HL-60 (cell line): Measurements from ENCODE around the gene TIFAB.

ENCODE experiments used
- DNase-seq, 2 experiments: peaks; one replicate each; pipeline ENCODE4 v3.0.0-alpha.2; 2010 to 2020; ENCODE audit warnings: low read depth in 1 of 2, low spot score in 1 of 2
- H3K27ac ChIP-seq: fragments of 250-450 bp; sonication (Bioruptor Pico); replicated peaks from 2 replicates; pipeline ENCODE4 v1.5.1; 2020; ENCODE audit warnings: mild to moderate bottlenecking, moderate library complexity
- H3K27me3 ChIP-seq: fragments of 250-450 bp; sonication (Bioruptor Pico); 2 replicates; pipeline ENCODE4 v1.5.1; 2021; ENCODE audit warnings: mild to moderate bottlenecking, moderate library complexity; ENCODE audit not compliant: insufficient read depth, poor library complexity, severe bottlenecking
- H3K4me3 ChIP-seq: replicated peaks from 2 replicates; pipeline ENCODE4 v1.5.1; 2011; ENCODE audit warnings: mild to moderate bottlenecking, control low read depth, low read length; ENCODE audit not compliant: insufficient read depth
- CTCF ChIP-seq: IDR thresholded peaks from one replicate; pipeline ENCODE4 v1.5.1; 2011; ENCODE audit warnings: low read length, control low read depth, inconsistent platforms; ENCODE audit not compliant: insufficient read depth
- GABPA ChIP-seq: IDR thresholded peaks from 2 replicates; pipeline ENCODE4 v1.6.1; 2012; ENCODE audit warnings: low read depth
- POLR2AphosphoS5 ChIP-seq: IDR thresholded peaks from 2 replicates; pipeline ENCODE4 v1.6.1; 2012; ENCODE audit warnings: low read depth
- REST ChIP-seq: IDR thresholded peaks from 2 replicates; pipeline ENCODE4 v1.6.1; 2012; ENCODE audit warnings: low read depth; ENCODE audit not compliant: insufficient replicate concordance
- SPI1 ChIP-seq: IDR thresholded peaks from 2 replicates; pipeline ENCODE4 v1.6.1; 2012; ENCODE audit warnings: low read depth, mild to moderate bottlenecking, borderline replicate concordance

The TIFAB gene

GRCh38 chr5:135469911-135470310 is 17.8 kb upstream of the TIFAB start:
- Histone ChIP-seq H3K4me3 (no peak overlapping the region), H3K27me3 (no peaks in the 10 kb centered on the region), H3K27ac (no peak overlapping the region)
- no peak for DNase-seq
- no peak for TF ChIP-seq POLR2AphosphoS5
- TF ChIP-seq SPI1 = no peak
- TF ChIP-seq REST = no peak

- no peaks in the 10 kb centered on the region for H3K27me3 ChIP-seq
- TF ChIP-seq REST (no peak), POLR2AphosphoS5 (no peak), SPI1 (no peak), CTCF (no peak), GABPA (no peak)
- no peak overlapping the region for H3K4me3 ChIP-seq
- DNase-seq = no peak
- H3K27ac ChIP-seq = no peak overlapping the region
Measured at GRCh38 chr5:135468541-135468940, 16.4 kb upstream of the TIFAB start.

- no peak overlapping the region for H3K27ac ChIP-seq
- H3K4me3 ChIP-seq = no peak overlapping the region
- no peaks in the 10 kb centered on the region for H3K27me3 ChIP-seq
- DNase-seq = no peak
- TF ChIP-seq REST (no peak), GABPA (no peak), POLR2AphosphoS5 (no peak), SPI1 (no peak), CTCF (no peak)
Measured at GRCh38 chr5:135467871-135468485, 15.8 kb upstream of the TIFAB start.
